Left ventricle myocardium superior (tissue), 1 donor: Measurements from ENCODE around the gene FAM25G. TPM values are rescaled to one million over a fixed set of nuclear protein-coding genes. Genes with fewer than 3 reads are reported as not detected.
"Not testable (repeated sequence)": the region's sequence is repeated elsewhere in the genome, so short reads cannot be mapped to it uniquely, and the experiment has no call there.

ENCODE experiments used
- ATAC-seq: fragments of 200-7000 bp; cut with Tn5 transposase; one replicate; pipeline ENCODE4 v1.9.1; 2020; ENCODE audit warnings: mild to moderate bottlenecking, moderate library complexity
- DNase-seq: peaks from one replicate; pipeline ENCODE4 v3.0.0-alpha.2; 2020
- intact Hi-C: fragments of 100-400 bp; cut with micrococcal nuclease; formaldehyde crosslinking; loops from one replicate; pipeline ENCODE4 v1.11.0; 2022
- total RNA-seq: library from RNA; stranded (reverse); fragmentation: NEBNext Ultra II Directional; extraction: Animal tissue kit (Norgen Biotek cat#: 25700); gene quantifications from one replicate; pipeline ENCODE4 v1.2.1, GENCODE V29; 2021
- donor health status: DM: no; HTN: yes; CAD: no; lungs with severe emphysema.

The FAM25G gene
- total RNA-seq, 1 donor from 2014 or later = not detected

GRCh38 chr10:47468731-47469528, 22.6 kb downstream of the FAM25G start:
- intact Hi-C loops, DNase-seq, ATAC-seq: not testable (repeated sequence)

GRCh38 chr10:47467957-47468356, 23.5 kb downstream of the FAM25G start:
- intact Hi-C loops, DNase-seq, ATAC-seq: not testable (repeated sequence)

- ATAC-seq, intact Hi-C loops, DNase-seq: not testable (repeated sequence)
Measured at GRCh38 chr10:47467458-47467857, 24.0 kb downstream of the FAM25G start.

- intact Hi-C loops, ATAC-seq, DNase-seq: not testable (repeated sequence)
Measured at GRCh38 chr10:47465216-47465917, 26.1 kb downstream of the FAM25G start.

- intact Hi-C loops, DNase-seq, ATAC-seq: not testable (repeated sequence)
Measured at GRCh38 chr10:47462577-47463358, 28.7 kb downstream of the FAM25G start.

GRCh38 chr10:47461261-47461687, 30.2 kb downstream of the FAM25G start:
- peak; percentile 96 for ATAC-seq
- peak; percentile 63 for DNase-seq
- intact Hi-C loops = not testable (repeated sequence)

- no peak for DNase-seq
- intact Hi-C loops = no loop called here
- ATAC-seq = no peak
Measured at GRCh38 chr10:47458466-47459154, 32.9 kb downstream of the FAM25G start.

- intact Hi-C loops = no loop called here
- no peak for DNase-seq
- no peak for ATAC-seq
Measured at GRCh38 chr10:47457826-47458225, 33.7 kb downstream of the FAM25G start.

- ATAC-seq (no peak), DNase-seq (no peak)
- intact Hi-C loops = no loop called here
Measured at GRCh38 chr10:47457528-47457820, 34.0 kb downstream of the FAM25G start.

- DNase-seq (no peak), ATAC-seq (no peak)
- intact Hi-C loops = no loop called here
Measured at GRCh38 chr10:47456794-47457527, 34.5 kb downstream of the FAM25G start.

GRCh38 chr10:47456079-47456785, 35.3 kb downstream of the FAM25G start:
- no peak for DNase-seq
- no peak for ATAC-seq
- intact Hi-C loops = no loop called here

GRCh38 chr10:47455350-47456078, 36.0 kb downstream of the FAM25G start:
- ATAC-seq, DNase-seq, intact Hi-C loops: not testable (repeated sequence)

- intact Hi-C loops = no loop called here
- ATAC-seq (no peak), DNase-seq (no peak)
Measured at GRCh38 chr10:47454780-47455058, 36.8 kb downstream of the FAM25G start.

- ATAC-seq = no peak
- intact Hi-C loops = no loop called here
- no peak for DNase-seq
Measured at GRCh38 chr10:47454008-47454779, 37.3 kb downstream of the FAM25G start.

- ATAC-seq = no peak
- DNase-seq = no peak
- intact Hi-C loops = no loop called here
Measured at GRCh38 chr10:47453141-47454007, 38.1 kb downstream of the FAM25G start.
